Keratinocyte (primary cell): Measurements from ENCODE around the gene RASSF7. TPM values are rescaled to one million over a fixed set of nuclear protein-coding genes. Genes with fewer than 3 reads are reported as not detected.
"Not testable (repeated sequence)": the region's sequence is repeated elsewhere in the genome, so short reads cannot be mapped to it uniquely, and the experiment has no call there.

ENCODE experiments used
- DNase-seq: peaks from one replicate; pipeline ENCODE4 v3.0.0-alpha.2; 2011; ENCODE audit warnings: low read depth, missing footprints, low spot score
- FAIRE-seq: peaks from 2 replicates; lab custom pipeline; 2011; peaks lifted over from hg19 to GRCh38; lab: Jason Lieb, UNC
- H2AFZ ChIP-seq: 2 replicates; pipeline ENCODE4 v1.6.0; 2012; ENCODE audit warnings: low read length, control low read depth, inconsistent platforms; ENCODE audit not compliant: control insufficient read depth
- H3K27ac ChIP-seq: 2 replicates; pipeline ENCODE4 v1.5.1; 2011; ENCODE audit warnings: low read length; ENCODE audit not compliant: control insufficient read depth, insufficient read depth
- H3K27me3 ChIP-seq: 3 replicates; pipeline ENCODE4 v1.6.0; 2011; ENCODE audit warnings: low read length; ENCODE audit not compliant: control insufficient read depth, insufficient read depth; ENCODE audit errors: extremely low read depth
- H3K36me3 ChIP-seq, 2 experiments: 2 replicates in 1 of 2; 3 replicates in 1 of 2; pipeline ENCODE4 v1.5.1; 2011; ENCODE audit warnings: low read length in 2 of 2, mild to moderate bottlenecking in 1 of 2; ENCODE audit not compliant: control insufficient read depth in 2 of 2, insufficient read depth in 2 of 2; ENCODE audit errors: extremely low read depth in 1 of 2
- H3K4me1 ChIP-seq: 3 replicates; pipeline ENCODE4 v1.5.1; 2011; ENCODE audit warnings: low read length; ENCODE audit not compliant: control insufficient read depth, insufficient read depth; ENCODE audit errors: extremely low read depth
- H3K4me2 ChIP-seq: 3 replicates; pipeline ENCODE4 v1.6.0; 2011; ENCODE audit warnings: low read depth, low read length; ENCODE audit not compliant: control insufficient read depth, insufficient read depth; ENCODE audit errors: extremely low read depth
- H3K4me3 ChIP-seq, 3 experiments: fragments of 200-600 bp in 1 of 3; sonication (generic) in 1 of 3; 2 replicates in 2 of 3; 3 replicates in 1 of 3; pipeline ENCODE4 v1.5.1; 2011 to 2016; ENCODE audit warnings: low read length in 3 of 3, mild to moderate bottlenecking in 3 of 3, control low read depth in 2 of 3, inconsistent platforms in 1 of 3, low read depth in 1 of 3, mixed read lengths in 1 of 3, mixed run types in 1 of 3, moderate library complexity in 1 of 3; ENCODE audit not compliant: control insufficient read depth in 2 of 3, insufficient read depth in 2 of 3; ENCODE audit errors: extremely low read depth in 1 of 3
- H3K79me2 ChIP-seq: 2 replicates; pipeline ENCODE4 v1.6.0; 2012; ENCODE audit warnings: low read length; ENCODE audit not compliant: control insufficient read depth, insufficient read depth
- H3K9ac ChIP-seq: 3 replicates; pipeline ENCODE4 v1.6.0; 2011; ENCODE audit warnings: low read length; ENCODE audit not compliant: control insufficient read depth, insufficient read depth; ENCODE audit errors: extremely low read depth
- H3K9me1 ChIP-seq: 3 replicates; pipeline ENCODE4 v1.6.0; 2011; ENCODE audit warnings: low read length; ENCODE audit not compliant: control insufficient read depth, insufficient read depth; ENCODE audit errors: extremely low read depth
- H3K9me3 ChIP-seq: 2 replicates; pipeline ENCODE4 v1.5.1; 2012; ENCODE audit warnings: low read depth, low read length; ENCODE audit not compliant: control insufficient read depth
- H4K20me1 ChIP-seq: 3 replicates; pipeline ENCODE4 v1.6.0; 2011; ENCODE audit warnings: low read length; ENCODE audit not compliant: control insufficient read depth, insufficient read depth; ENCODE audit errors: extremely low read depth
- EZH2 ChIP-seq: IDR thresholded peaks from one replicate; pipeline ENCODE4 v1.6.1; 2012; ENCODE audit warnings: inconsistent platforms, mild to moderate bottlenecking, low read length, moderate library complexity
- dilution Hi-C: fragments of 300-500 bp; cut with MboI; formaldehyde crosslinking; loops from one replicate; pipeline ENCODE4 v1.7.0; 2020; ENCODE audit warnings: low sequenced_read_pairs; ENCODE audit not compliant: extremely low pct_ligation_motif_present
- polyA plus RNA-seq, 5 experiments: library from polyadenylated mRNA; depleted of rRNA in 3 of 5; stranded (reverse) in 3 of 5; stranded (forward) in 1 of 5; unstranded in 1 of 5; fragments of >200 nt; gene quantifications; 1 replicate in 1 of 5; 2 replicates in 3 of 5; 3 replicates in 1 of 5; pipeline versions ENCODE4 v1.2.1 to v1.2.3, GENCODE V29; 2011 to 2012; ENCODE audit warnings: missing spikeins in 2 of 5, low read depth in 1 of 5, low replicate concordance in 1 of 5
- TF ChIP-seq, protein P1 (sequence below), 3 experiments: IDR thresholded peaks in 1 of 3; conservative IDR thresholded peaks in 1 of 3; optimal IDR thresholded peaks in 1 of 3; 2 replicates in 2 of 3; 3 replicates in 1 of 3; pipeline versions ENCODE3 to v1.5.1; 2011; ENCODE audit warnings: low read length in 3 of 3, mild to moderate bottlenecking in 3 of 3, moderate library complexity in 2 of 3, control low read depth in 1 of 3, inconsistent platforms in 1 of 3; ENCODE audit not compliant: insufficient read depth in 2 of 3; ENCODE audit errors: extremely low read depth in 1 of 3

RASSF7 gene
- polyA plus RNA-seq, 1 donor (not counting 4 experiments of a cell fraction or from before 2014, with no cell fraction given) = 24.3 TPM

DNA sequence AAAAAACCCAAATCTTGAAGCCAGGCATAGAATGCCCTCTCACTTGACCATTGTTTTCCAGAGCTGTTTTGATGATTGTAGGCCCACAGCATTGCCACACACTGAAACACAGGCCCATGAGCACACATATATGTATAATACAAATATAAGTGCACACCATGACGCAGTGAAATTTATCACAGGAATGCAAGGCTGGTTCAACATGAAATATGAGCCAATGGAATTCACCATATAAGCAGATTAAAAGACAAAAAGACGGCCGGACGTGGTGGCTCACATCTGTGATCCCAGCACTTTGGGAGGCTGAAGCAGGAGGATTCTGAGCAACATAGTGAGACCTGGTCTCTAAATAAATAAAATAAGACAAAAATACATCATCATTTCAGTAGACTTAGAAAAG, 44.4 kb upstream of the RASSF7 start:
- Histone ChIP-seq H4K20me1 (no peaks in the 10 kb centered on the region), H3K9me3 (peaks cover 3% of the 10 kb centered on the region), H3K79me2 (no peaks in the 10 kb centered on the region), H3K27me3 (no peaks in the 10 kb centered on the region), H3K36me3 (peaks cover 2 to 5% of the 10 kb centered on the region in 2 experiments), H3K4me3 (no peak overlapping the region), H3K4me2 (no peak overlapping the region), H3K27ac (peak overlapping the region; percentile 90), H3K4me1 (peaks cover 20% of the 10 kb centered on the region), H3K9ac (no peak overlapping the region), H3K9me1 (no peaks in the 10 kb centered on the region), H2AFZ (no peak overlapping the region)
- no peak for FAIRE-seq
- dilution Hi-C loops = no loop called here
- TF ChIP-seq EZH2 = no peak
- TF ChIP-seq, protein P1, sequence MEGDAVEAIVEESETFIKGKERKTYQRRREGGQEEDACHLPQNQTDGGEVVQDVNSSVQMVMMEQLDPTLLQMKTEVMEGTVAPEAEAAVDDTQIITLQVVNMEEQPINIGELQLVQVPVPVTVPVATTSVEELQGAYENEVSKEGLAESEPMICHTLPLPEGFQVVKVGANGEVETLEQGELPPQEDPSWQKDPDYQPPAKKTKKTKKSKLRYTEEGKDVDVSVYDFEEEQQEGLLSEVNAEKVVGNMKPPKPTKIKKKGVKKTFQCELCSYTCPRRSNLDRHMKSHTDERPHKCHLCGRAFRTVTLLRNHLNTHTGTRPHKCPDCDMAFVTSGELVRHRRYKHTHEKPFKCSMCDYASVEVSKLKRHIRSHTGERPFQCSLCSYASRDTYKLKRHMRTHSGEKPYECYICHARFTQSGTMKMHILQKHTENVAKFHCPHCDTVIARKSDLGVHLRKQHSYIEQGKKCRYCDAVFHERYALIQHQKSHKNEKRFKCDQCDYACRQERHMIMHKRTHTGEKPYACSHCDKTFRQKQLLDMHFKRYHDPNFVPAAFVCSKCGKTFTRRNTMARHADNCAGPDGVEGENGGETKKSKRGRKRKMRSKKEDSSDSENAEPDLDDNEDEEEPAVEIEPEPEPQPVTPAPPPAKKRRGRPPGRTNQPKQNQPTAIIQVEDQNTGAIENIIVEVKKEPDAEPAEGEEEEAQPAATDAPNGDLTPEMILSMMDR (optimal IDR thresholded peaks at IDR 0.05 in 1 of 3, IDR thresholded peaks at IDR 0.05 in 1 of 3, conservative IDR thresholded peaks at IDR 0.05 in 1 of 3; ENCODE audit: extremely low read depth in 1 of 3, insufficient read depth in 2 of 3, low read length in 3 of 3) = no peak
- DNase-seq = no peak

DNA sequence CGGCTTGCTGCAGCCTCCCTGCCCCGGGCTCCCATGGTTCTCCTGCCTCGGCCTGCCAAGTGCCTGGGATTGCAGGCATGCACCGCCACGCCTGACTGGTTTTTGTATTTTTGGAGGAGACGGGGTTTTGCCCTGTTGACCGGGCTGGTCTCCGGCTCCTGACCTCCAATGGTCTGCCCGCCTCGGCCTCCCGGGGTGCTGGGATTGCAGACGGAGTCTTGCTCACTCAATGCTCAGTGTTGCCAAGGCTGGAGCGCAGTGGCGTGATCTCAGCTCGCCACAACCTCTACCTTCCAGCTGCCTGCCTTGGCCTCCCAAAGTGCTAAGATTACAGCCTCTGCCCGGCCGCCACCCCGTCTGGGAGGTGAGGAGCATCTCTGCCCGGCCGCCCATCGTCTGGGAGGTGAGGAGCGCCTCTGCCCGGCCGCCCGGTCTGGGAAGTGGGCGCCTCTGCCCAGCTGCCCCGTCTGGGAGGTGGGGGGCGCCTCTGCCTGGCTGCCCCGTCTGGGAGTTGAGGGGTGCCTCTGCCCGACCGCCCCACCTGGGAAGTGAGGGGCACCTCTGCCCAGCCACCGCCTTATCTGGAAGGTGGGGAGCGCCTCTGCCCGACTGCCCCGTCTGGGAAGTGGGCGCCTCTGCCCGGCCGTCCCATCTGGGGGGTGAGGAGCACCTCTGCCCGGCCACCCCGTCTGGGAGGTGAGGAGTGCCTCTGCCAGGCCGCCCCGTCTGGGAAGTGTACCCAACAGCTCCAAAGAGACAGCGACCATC, 43.7 kb upstream of the RASSF7 start:
- H3K27me3 ChIP-seq, H3K9me1 ChIP-seq, H3K9me3 ChIP-seq, dilution Hi-C loops, H3K4me3 ChIP-seq, H3K27ac ChIP-seq, H3K79me2 ChIP-seq, H3K9ac ChIP-seq, H3K36me3 ChIP-seq, H4K20me1 ChIP-seq, FAIRE-seq, H2AFZ ChIP-seq, H3K4me2 ChIP-seq, DNase-seq: not testable (repeated sequence)
- H3K4me1 ChIP-seq = peaks cover 20% of the 10 kb centered on the region
